Large intestine (tissue), 3 donors: ENCODE data around the gene NT5DC1. TPM values are rescaled to one million over a fixed set of nuclear protein-coding genes. Genes with fewer than 3 reads are reported as not detected.

Experiments
- DNase-seq, 2 donors: peaks; one replicate each; pipeline versions ENCODE4 v3.0.0 to v3.0.0-alpha.2; 2013
- H3K27ac ChIP-seq: one replicate; pipeline ENCODE4 v1.5.1; 2013; ENCODE audit warnings: low read length
- H3K27me3 ChIP-seq: 2 replicates; pipeline ENCODE4 v1.6.1; 2013; ENCODE audit warnings: low read length; ENCODE audit not compliant: control insufficient read depth, insufficient read depth
- H3K36me3 ChIP-seq: 2 replicates; pipeline ENCODE4 v1.6.1; 2013; ENCODE audit warnings: low read length; ENCODE audit not compliant: control insufficient read depth, insufficient read depth
- H3K4me1 ChIP-seq: one replicate; pipeline ENCODE4 v1.6.1; 2013; ENCODE audit warnings: low read length; ENCODE audit not compliant: control insufficient read depth, insufficient read depth
- H3K4me3 ChIP-seq: one replicate; pipeline ENCODE4 v1.5.1; 2013; ENCODE audit warnings: low read length
- H3K9me3 ChIP-seq: one replicate; pipeline ENCODE4 v1.6.1; 2013; ENCODE audit warnings: mild to moderate bottlenecking, low read depth, low read length, moderate library complexity; ENCODE audit not compliant: control insufficient read depth
- WGBS: methylation state at CpG from one replicate; pipeline ENCODE4 v1.1.5; 2013; ENCODE audit warnings: low lambda C conversion rate; ENCODE audit not compliant: insufficient coverage; 5-methylcytosine and 5-hydroxymethylcytosine counted together
- polyA plus RNA-seq: library from polyadenylated mRNA; unstranded; fragments of 120-200 nt; gene quantifications from one replicate; pipeline ENCODE4 v1.2.1, GENCODE V29; 2013

Gene NT5DC1
- polyA plus RNA-seq, 1 donor: 54.4 TPM

GRCh38 chr6:116223355-116223754, 122.7 kb downstream of the NT5DC1 start:
- no peak overlapping the region for H3K4me3 ChIP-seq
- WGBS: no CpG with 5 or more reads among the region's 3 CpGs
- DNase-seq: no peak
- H3K36me3 ChIP-seq: peaks cover 10% of the 10 kb centered on the region
- H3K9me3 ChIP-seq: no peaks in the 10 kb centered on the region
- H3K27ac ChIP-seq: no peak overlapping the region
- no peaks in the 10 kb centered on the region for H3K4me1 ChIP-seq
- no peaks in the 10 kb centered on the region for H3K27me3 ChIP-seq

- Histone ChIP-seq H3K36me3 (peaks cover 3% of the 10 kb centered on the region), H3K27me3 (no peaks in the 10 kb centered on the region), H3K4me3 (peak overlapping the region; percentile 20), H3K4me1 (no peaks in the 10 kb centered on the region), H3K9me3 (no peaks in the 10 kb centered on the region), H3K27ac (no peak overlapping the region)
- peak; percentile 63 to 66 for DNase-seq
- 40% methylated on average over 1 of the region's 17 CpGs for WGBS
Observed at GRCh38 chr6:116229287-116229913, 128.7 kb downstream of the NT5DC1 start.

GRCh38 chr6:116234689-116235088, 134.0 kb downstream of the NT5DC1 start:
- no peak overlapping the region for H3K4me3 ChIP-seq
- WGBS: no CpG with 5 or more reads among the region's 3 CpGs
- no peak for DNase-seq
- no peaks in the 10 kb centered on the region for H3K27me3 ChIP-seq
- no peaks in the 10 kb centered on the region for H3K9me3 ChIP-seq
- H3K36me3 ChIP-seq: peaks cover 20% of the 10 kb centered on the region
- no peak overlapping the region for H3K27ac ChIP-seq
- H3K4me1 ChIP-seq: no peaks in the 10 kb centered on the region

GRCh38 chr6:116238083-116238482, 137.4 kb downstream of the NT5DC1 start:
- Histone ChIP-seq H3K9me3 (no peaks in the 10 kb centered on the region), H3K27ac (no peak overlapping the region), H3K36me3 (peaks cover 17% of the 10 kb centered on the region), H3K4me3 (no peak overlapping the region), H3K27me3 (no peaks in the 10 kb centered on the region), H3K4me1 (no peaks in the 10 kb centered on the region)
- no peak for DNase-seq
- WGBS: 40% methylated on average over 1 of the region's 2 CpGs

GRCh38 chr6:116239256-116239655, 138.6 kb downstream of the NT5DC1 start:
- Histone ChIP-seq H3K9me3 (no peaks in the 10 kb centered on the region), H3K27me3 (no peaks in the 10 kb centered on the region), H3K27ac (no peak overlapping the region), H3K36me3 (peaks cover 17% of the 10 kb centered on the region), H3K4me1 (no peaks in the 10 kb centered on the region), H3K4me3 (no peak overlapping the region)
- no peak for DNase-seq
- WGBS: no CpG with 5 or more reads among the region's 2 CpGs

GRCh38 chr6:116239856-116240255, 139.2 kb downstream of the NT5DC1 start:
- Histone ChIP-seq H3K4me3 (no peak overlapping the region), H3K4me1 (no peaks in the 10 kb centered on the region), H3K27ac (no peak overlapping the region), H3K27me3 (no peaks in the 10 kb centered on the region), H3K9me3 (no peaks in the 10 kb centered on the region), H3K36me3 (peaks cover 17% of the 10 kb centered on the region)
- no peak for DNase-seq
- WGBS: 100% methylated on average over 1 of the region's 1 CpG

- H3K27me3 ChIP-seq: no peaks in the 10 kb centered on the region
- no peak overlapping the region for H3K27ac ChIP-seq
- peaks cover 2% of the 10 kb centered on the region for H3K36me3 ChIP-seq
- H3K9me3 ChIP-seq: no peaks in the 10 kb centered on the region
- H3K4me1 ChIP-seq: no peaks in the 10 kb centered on the region
- H3K4me3 ChIP-seq: no peak overlapping the region
- WGBS: no CpG with 5 or more reads among the region's 4 CpGs
- peak in 1 of 2 donors; percentile 33 for DNase-seq
Observed at GRCh38 chr6:116244284-116244683, 143.6 kb downstream of the NT5DC1 start.

- no peak for DNase-seq
- peaks cover 5% of the 10 kb centered on the region for H3K4me1 ChIP-seq
- H3K27ac ChIP-seq: no peak overlapping the region
- no peaks in the 10 kb centered on the region for H3K27me3 ChIP-seq
- H3K4me3 ChIP-seq: no peak overlapping the region
- no peaks in the 10 kb centered on the region for H3K36me3 ChIP-seq
- no peaks in the 10 kb centered on the region for H3K9me3 ChIP-seq
- WGBS: 100% methylated on average over 4 of the region's 4 CpGs
Observed at GRCh38 chr6:116246089-116246488, 145.4 kb downstream of the NT5DC1 start.

- DNase-seq: peak in 1 of 2 donors; percentile 6
- Histone ChIP-seq H3K4me3 (no peak overlapping the region), H3K27ac (no peak overlapping the region), H3K4me1 (peaks cover 9% of the 10 kb centered on the region), H3K9me3 (no peaks in the 10 kb centered on the region), H3K27me3 (no peaks in the 10 kb centered on the region), H3K36me3 (no peaks in the 10 kb centered on the region)
Observed at GRCh38 chr6:116247285-116247684, 146.6 kb downstream of the NT5DC1 start.

GRCh38 chr6:116248577-116248976, 147.9 kb downstream of the NT5DC1 start:
- Histone ChIP-seq H3K36me3 (no peaks in the 10 kb centered on the region), H3K27ac (no peak overlapping the region), H3K4me3 (no peak overlapping the region), H3K27me3 (no peaks in the 10 kb centered on the region), H3K4me1 (peaks cover 15% of the 10 kb centered on the region), H3K9me3 (no peaks in the 10 kb centered on the region)
- 83% methylated on average over 1 of the region's 2 CpGs for WGBS
- DNase-seq: no peak
